Naive thymus-derived CD4-positive, alpha-beta T cell (primary cell): ENCODE data around the gene SAMD11. TPM values are rescaled to one million over a fixed set of nuclear protein-coding genes. Genes with fewer than 3 reads are reported as not detected.
"Not testable (repeated sequence)": the region's sequence is repeated elsewhere in the genome, so short reads cannot be mapped to it uniquely, and the experiment has no call there.

Source experiments
- ATAC-seq: fragments of 150-1000 bp; cut with Tn5 transposase; 2 replicates; pipeline ENCODE4 v1.10.0; 2021; ENCODE audit warnings: mild to moderate bottlenecking, moderate library complexity
- CTCF ChIA-PET: fragments of 350-600 bp; sonication (Branson Sonifier 250); formaldehyde crosslinking; loops from one replicate; lab custom pipeline; 2021; ENCODE audit warnings: antibody characterized with exemption; lab: Charles Lee
- POLR2A ChIA-PET: fragments of 350-600 bp; sonication (Branson Sonifier 250); formaldehyde crosslinking; loops from one replicate; lab custom pipeline; 2021; ENCODE audit warnings: antibody characterized with exemption, inconsistent platforms; lab: Charles Lee
- DNase-seq, 9 donors: peaks; one replicate each; pipeline versions ENCODE4 v3.0.0 to v3.0.0-alpha.2; 2020 to 2022; ENCODE audit warnings: mixed read lengths in 1 of 9
- H3K27ac ChIP-seq: one replicate; pipeline ENCODE4 v1.7.0; 2013; ENCODE audit warnings: mild to moderate bottlenecking, low read depth, low read length, moderate library complexity
- H3K27me3 ChIP-seq, 2 donors: one replicate each; pipeline ENCODE4 v1.7.0; 2013; ENCODE audit warnings: low read length in 2 of 2, mild to moderate bottlenecking in 2 of 2, moderate library complexity in 2 of 2; ENCODE audit not compliant: control insufficient read depth in 2 of 2, insufficient read depth in 2 of 2
- H3K36me3 ChIP-seq, 3 experiments: 1 replicate in 2 of 3; 2 replicates in 1 of 3; pipeline ENCODE4 v1.7.0; 2013; ENCODE audit warnings: low read length in 3 of 3, mild to moderate bottlenecking in 3 of 3, moderate library complexity in 1 of 3; ENCODE audit not compliant: insufficient read depth in 3 of 3, control insufficient read depth in 2 of 3
- H3K4me1 ChIP-seq, 2 donors: one replicate each; pipeline ENCODE4 v1.7.0; 2013; ENCODE audit warnings: low read length in 2 of 2, mild to moderate bottlenecking in 2 of 2, moderate library complexity in 1 of 2; ENCODE audit not compliant: control insufficient read depth in 2 of 2, insufficient read depth in 2 of 2
- H3K4me3 ChIP-seq: 2 replicates; pipeline ENCODE4 v1.7.0; 2013; ENCODE audit warnings: mild to moderate bottlenecking, low read length
- H3K9me3 ChIP-seq, 3 experiments: 1 replicate in 2 of 3; 2 replicates in 1 of 3; pipeline ENCODE4 v1.7.0; 2013; ENCODE audit warnings: low read length in 3 of 3; ENCODE audit not compliant: control insufficient read depth in 2 of 3
- H3K27ac Mint-ChIP-seq, 9 donors: one replicate each; pipeline ENCODE4 v1.8.0; 2020 to 2022; ENCODE audit warnings: mixed read lengths in 9 of 9, mild to moderate bottlenecking in 8 of 9, moderate library complexity in 5 of 9, inconsistent platforms in 2 of 9
- H3K27me3 Mint-ChIP-seq, 5 donors: one replicate each; pipeline ENCODE4 v1.8.0; 2021 to 2022; ENCODE audit warnings: mixed read lengths in 5 of 5, mild to moderate bottlenecking in 1 of 5
- H3K36me3 Mint-ChIP-seq, 5 donors: one replicate each; pipeline ENCODE4 v1.8.0; 2020 to 2022; ENCODE audit warnings: mixed read lengths in 5 of 5, mild to moderate bottlenecking in 3 of 5, inconsistent platforms in 1 of 5
- H3K4me1 Mint-ChIP-seq, 7 donors: one replicate each; pipeline ENCODE4 v1.8.0; 2020 to 2022; ENCODE audit warnings: mixed read lengths in 7 of 7, mild to moderate bottlenecking in 3 of 7, inconsistent platforms in 1 of 7
- H3K4me3 Mint-ChIP-seq, 10 donors: one replicate each; pipeline ENCODE4 v1.8.0; 2020 to 2022; ENCODE audit warnings: mild to moderate bottlenecking in 10 of 10, mixed read lengths in 10 of 10, moderate library complexity in 6 of 10, inconsistent platforms in 2 of 10
- H3K9me3 Mint-ChIP-seq, 11 donors: one replicate each; pipeline ENCODE4 v1.8.0; 2020 to 2022; ENCODE audit warnings: mixed read lengths in 11 of 11, mild to moderate bottlenecking in 4 of 11, inconsistent platforms in 1 of 11, moderate library complexity in 1 of 11
- intact Hi-C, 2 donors: fragments of 100-400 bp; cut with micrococcal nuclease; formaldehyde crosslinking; loops; one replicate each; pipeline ENCODE4 v1.15.1; 2023
- polyA plus RNA-seq, 2 donors: library from polyadenylated mRNA; unstranded; fragments of 300-500 nt; fragmentation: Illumina TruSeq; gene quantifications; one replicate each; pipeline ENCODE4 v1.2.3, GENCODE V29; 2021
- total RNA-seq, 6 experiments: library from RNA in 5 of 6; stranded (reverse) in 5 of 6; gene quantifications; 1 replicate in 5 of 6; 2 replicates in 1 of 6; pipeline ENCODE4 v1.2.3 and lab custom pipeline; 2021 to 2026

The SAMD11 gene
- total and polyA plus RNA-seq, 7 experiments from 2014 or later = 0.10 to 0.24 TPM; not detected in 5

GRCh38 chr1:975365-975764 lies 51.6 kb downstream of the SAMD11 start:
- H3K9me3 ChIP-seq = no peaks in the 10 kb centered on the region
- H3K27me3 ChIP-seq = peaks cover 0 to 3% of the 10 kb centered on the region in 2 donors
- Mint-ChIP-seq H3K4me1 (peaks cover 0 to 8% (median 4%) of the 10 kb centered on the region in 7 donors), H3K9me3 (peaks cover 0 to 2% (median 0%) of the 10 kb centered on the region in 11 donors), H3K27me3 (peaks cover 0 to 16% (median 9%) of the 10 kb centered on the region in 5 donors), H3K36me3 (no peaks in the 10 kb centered on the region), H3K27ac (no peak overlapping the region), H3K4me3 (peak overlapping the region in 2 of 10 donors; percentile 9 to 21)
- ChIA-PET CTCF (interaction anchor here (0.7 to 1.9 kb wide), 4 partner anchors 70 to 106 kb away, joined by 3 to 17 read pairs (median 4); no protein-coding TSS in a partner anchor), POLR2A (no interaction called here)
- H3K27ac ChIP-seq = no peak overlapping the region
- DNase-seq = peak in 1 of 9 donors; percentile 6
- no peak overlapping the region for H3K4me3 ChIP-seq
- no peaks in the 10 kb centered on the region for H3K36me3 ChIP-seq
- ATAC-seq = no peak
- H3K4me1 ChIP-seq = peaks cover 0 to 10% of the 10 kb centered on the region in 2 donors
- intact Hi-C loops = no loop called here

GRCh38 chr1:975896-976683 lies 52.4 kb downstream of the SAMD11 start:
- H3K4me3 ChIP-seq = peak overlapping the region; percentile 44

GRCh38 chr1:976791-977190 lies 53.1 kb downstream of the SAMD11 start:
- not testable (repeated sequence) for H3K9me3 ChIP-seq, ATAC-seq, H3K36me3 ChIP-seq, H3K4me1 Mint-ChIP-seq, H3K27ac Mint-ChIP-seq, H3K27ac ChIP-seq, H3K9me3 Mint-ChIP-seq, H3K4me3 ChIP-seq, H3K4me3 Mint-ChIP-seq, H3K27me3 ChIP-seq, H3K36me3 Mint-ChIP-seq
- ChIA-PET CTCF (interaction anchor here (1.1 to 1.9 kb wide), 3 partner anchors 10 to 107 kb away, joined by 5 to 17 read pairs (median 8); partner anchors contain the start of gene PLEKHN1), POLR2A (interaction anchor here (0.8 kb wide), 1 partner anchor 63 kb away, joined by 3 read pairs; no protein-coding TSS in a partner anchor)
- intact Hi-C loops = loop anchor here (1.0 to 2.0 kb wide), 4 partner anchors 16 to 108 kb away; partner anchors contain the start of gene KLHL17 (in 1 of the 2)
- H3K4me1 ChIP-seq = peaks cover 0 to 10% of the 10 kb centered on the region in 2 donors
- DNase-seq = peak in 1 of 9 donors; percentile 6
- H3K27me3 Mint-ChIP-seq = peaks cover 0 to 16% (median 9%) of the 10 kb centered on the region in 5 donors

More at GRCh38 chr1:975896-976683, 52.4 kb downstream of the SAMD11 start:
- ATAC-seq (peak; percentile 80), DNase-seq (peak; percentile 39 to 72 (median 63))
- no peaks in the 10 kb centered on the region for H3K36me3 Mint-ChIP-seq
- H3K4me3 Mint-ChIP-seq = peak overlapping the region in 6 of 10 donors; percentile 9 to 54 (median 21)
- H3K27ac Mint-ChIP-seq = no peak overlapping the region
- POLR2A ChIA-PET = interaction anchor here (0.8 kb wide), 1 partner anchor 64 kb away, joined by 3 read pairs; no protein-coding TSS in a partner anchor
- H3K9me3 Mint-ChIP-seq = peaks cover 0 to 2% (median 0%) of the 10 kb centered on the region in 11 donors
- H3K36me3 ChIP-seq = no peaks in the 10 kb centered on the region
- no peaks in the 10 kb centered on the region for H3K9me3 ChIP-seq
- peaks cover 0 to 10% of the 10 kb centered on the region in 2 donors for H3K4me1 ChIP-seq
- H3K27ac ChIP-seq = no peak overlapping the region
- CTCF ChIA-PET = interaction anchor here (0.7 to 1.9 kb wide), 5 partner anchors 9 to 107 kb away, joined by 3 to 17 read pairs (median 5); partner anchors contain the start of gene PLEKHN1
- H3K4me1 Mint-ChIP-seq = peaks cover 0 to 8% (median 4%) of the 10 kb centered on the region in 7 donors
- peaks cover 0 to 3% of the 10 kb centered on the region in 2 donors for H3K27me3 ChIP-seq
- intact Hi-C loops = loop anchor here (1.0 to 2.0 kb wide), 4 partner anchors 15 to 107 kb away; partner anchors contain the start of gene KLHL17 (in 1 of the 2)
- H3K27me3 Mint-ChIP-seq = peaks cover 0 to 16% (median 9%) of the 10 kb centered on the region in 5 donors

- ChIA-PET POLR2A (no interaction called here), CTCF (no interaction called here)
- peaks cover 0 to 10% of the 10 kb centered on the region in 2 donors for H3K4me1 ChIP-seq
- no peaks in the 10 kb centered on the region for H3K36me3 ChIP-seq
- DNase-seq (peak in 1 of 9 donors; percentile 6), ATAC-seq (no peak)
- intact Hi-C loops = no loop called here
- Mint-ChIP-seq H3K36me3 (no peaks in the 10 kb centered on the region), H3K4me1 (peaks cover 0 to 8% (median 4%) of the 10 kb centered on the region in 7 donors), H3K4me3 (peak overlapping the region in 4 of 10 donors; percentile 9 to 48 (median 31)), H3K27me3 (peaks cover 9 to 20% (median 11%) of the 10 kb centered on the region in 5 donors), H3K9me3 (peaks cover 0 to 4% (median 0%) of the 10 kb centered on the region in 11 donors), H3K27ac (peak overlapping the region in 4 of 9 donors; percentile 32 to 62 (median 48))
- no peaks in the 10 kb centered on the region for H3K9me3 ChIP-seq
- H3K4me3 ChIP-seq = no peak overlapping the region
- no peak overlapping the region for H3K27ac ChIP-seq
- peaks cover 0 to 3% of the 10 kb centered on the region in 2 donors for H3K27me3 ChIP-seq
These were observed 54.5 kb downstream of the SAMD11 start for GRCh38 chr1:978069-978834.

GRCh38 chr1:978835-979743 lies 55.4 kb downstream of the SAMD11 start:
- intact Hi-C loops = no loop called here
- DNase-seq = peak in 1 of 9 donors; percentile 5

More at GRCh38 chr1:978835-979743, 55.4 kb downstream of the SAMD11 start:
- Mint-ChIP-seq H3K36me3 (no peaks in the 10 kb centered on the region), H3K27ac (no peak overlapping the region), H3K9me3 (peaks cover 0 to 4% (median 0%) of the 10 kb centered on the region in 11 donors), H3K27me3 (peaks cover 10 to 16% (median 15%) of the 10 kb centered on the region in 5 donors), H3K4me1 (peaks cover 0 to 9% (median 4%) of the 10 kb centered on the region in 7 donors), H3K4me3 (no peak overlapping the region)
- ChIA-PET CTCF (interaction anchor here (0.6 kb wide), 1 partner anchor 15 kb away, joined by 3 read pairs; no protein-coding TSS in a partner anchor), POLR2A (no interaction called here)
- Histone ChIP-seq H3K27me3 (peaks cover 0 to 3% of the 10 kb centered on the region in 2 donors), H3K9me3 (no peaks in the 10 kb centered on the region), H3K4me1 (peaks cover 0 to 10% of the 10 kb centered on the region in 2 donors), H3K4me3 (no peak overlapping the region), H3K27ac (no peak overlapping the region), H3K36me3 (no peaks in the 10 kb centered on the region)
- ATAC-seq = no peak
